HG03095 (cell line): ENCODE data around the gene SEBOX.
"Not testable (repeated sequence)": the region's sequence is repeated elsewhere in the genome, so short reads cannot be mapped to it uniquely, and the experiment has no call there.

Source experiments
- ATAC-seq: cut with Tn5 transposase; IDR thresholded peaks from one replicate; pipeline ENCODE4 v1.9.1; 2021; ENCODE audit warnings: moderate library complexity; ENCODE audit not compliant: unreplicated experiment

Gene SEBOX

GRCh38 chr17:28342313-28342712 lies 22.7 kb downstream of the SEBOX start:
- ATAC-seq = no peak

- ATAC-seq = no peak
Measured at GRCh38 chr17:28341516-28341915, 23.5 kb downstream of the SEBOX start.

- no peak for ATAC-seq
Measured at GRCh38 chr17:28340374-28340773, 24.6 kb downstream of the SEBOX start.

- ATAC-seq = no peak
Measured at GRCh38 chr17:28339431-28339830, 25.6 kb downstream of the SEBOX start.

GRCh38 chr17:28338769-28339212 lies 26.2 kb downstream of the SEBOX start:
- not testable (repeated sequence) for ATAC-seq

- ATAC-seq = no peak
Measured at GRCh38 chr17:28338056-28338768, 26.8 kb downstream of the SEBOX start.

- ATAC-seq = no peak
Measured at GRCh38 chr17:28335959-28336871, 28.8 kb downstream of the SEBOX start.

- peak; percentile 94 for ATAC-seq
Measured at GRCh38 chr17:28335201-28335958, 29.6 kb downstream of the SEBOX start, which contains the start of the genes IFT20 and TNFAIP1. Gene IFT20 (minus strand): TSS chr17:28335472. CDS start chr17:28331985, 3,487 bp downstream. Gene TNFAIP1 (plus strand): TSS chr17:28335761. CDS start chr17:28339522, 3,761 bp downstream.

GRCh38 chr17:28334666-28335200 lies 30.3 kb downstream of the SEBOX start:
- no peak for ATAC-seq

GRCh38 chr17:28334171-28334570 lies 30.8 kb downstream of the SEBOX start:
- no peak for ATAC-seq

GRCh38 chr17:28333083-28333746 lies 31.8 kb downstream of the SEBOX start:
- ATAC-seq = no peak

GRCh38 chr17:28331891-28332420 lies 33.0 kb downstream of the SEBOX start:
- no peak for ATAC-seq

- no peak for ATAC-seq
Measured at GRCh38 chr17:28330671-28331070, 34.3 kb downstream of the SEBOX start.

- ATAC-seq = no peak
Measured at GRCh38 chr17:28328325-28328724, 36.7 kb downstream of the SEBOX start.

- no peak for ATAC-seq
Measured at GRCh38 chr17:28327709-28328108, 37.3 kb downstream of the SEBOX start.

- ATAC-seq = no peak
Measured at GRCh38 chr17:28327031-28327607, 37.9 kb downstream of the SEBOX start.

- no peak for ATAC-seq
Measured at GRCh38 chr17:28326114-28326513, 38.9 kb downstream of the SEBOX start.

GRCh38 chr17:28325211-28325610 lies 39.8 kb downstream of the SEBOX start:
- no peak for ATAC-seq

GRCh38 chr17:28324781-28325180 lies 40.2 kb downstream of the SEBOX start:
- no peak for ATAC-seq
